ENCODE results near the gene RECQL5.
"Not testable (repeated sequence)": the region's sequence is repeated elsewhere in the genome, so short reads cannot be mapped to it uniquely, and the experiment has no call there.

The RECQL5 gene

GRCh38 chr17:75590849-75591721, 75.9 kb downstream of the RECQL5 start:
- no peak for DNase-seq

- no peak for DNase-seq
Observed at GRCh38 chr17:75590314-75590761, 76.6 kb downstream of the RECQL5 start.

DNA sequence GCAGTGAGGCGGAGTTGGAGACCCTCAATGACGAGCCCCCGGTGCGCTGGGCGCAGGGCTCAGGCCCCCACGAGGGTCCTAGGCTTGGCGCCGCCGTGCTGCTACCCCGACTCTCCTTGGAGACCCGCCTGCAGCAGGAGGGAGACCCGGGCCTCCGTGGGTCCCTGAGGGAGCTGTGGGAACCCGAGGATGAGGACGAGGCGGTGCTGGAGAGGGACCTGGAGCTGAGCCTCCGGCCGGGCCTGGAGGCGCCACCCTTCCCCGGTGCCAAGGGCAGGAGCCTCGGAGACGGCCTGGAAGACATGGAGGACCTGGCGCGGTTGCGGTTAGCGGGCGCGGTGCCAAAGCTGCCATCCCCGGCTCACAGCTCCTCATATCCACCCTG, 77.0 kb downstream of the RECQL5 start:
- DNase-seq, result no peak

DNA sequence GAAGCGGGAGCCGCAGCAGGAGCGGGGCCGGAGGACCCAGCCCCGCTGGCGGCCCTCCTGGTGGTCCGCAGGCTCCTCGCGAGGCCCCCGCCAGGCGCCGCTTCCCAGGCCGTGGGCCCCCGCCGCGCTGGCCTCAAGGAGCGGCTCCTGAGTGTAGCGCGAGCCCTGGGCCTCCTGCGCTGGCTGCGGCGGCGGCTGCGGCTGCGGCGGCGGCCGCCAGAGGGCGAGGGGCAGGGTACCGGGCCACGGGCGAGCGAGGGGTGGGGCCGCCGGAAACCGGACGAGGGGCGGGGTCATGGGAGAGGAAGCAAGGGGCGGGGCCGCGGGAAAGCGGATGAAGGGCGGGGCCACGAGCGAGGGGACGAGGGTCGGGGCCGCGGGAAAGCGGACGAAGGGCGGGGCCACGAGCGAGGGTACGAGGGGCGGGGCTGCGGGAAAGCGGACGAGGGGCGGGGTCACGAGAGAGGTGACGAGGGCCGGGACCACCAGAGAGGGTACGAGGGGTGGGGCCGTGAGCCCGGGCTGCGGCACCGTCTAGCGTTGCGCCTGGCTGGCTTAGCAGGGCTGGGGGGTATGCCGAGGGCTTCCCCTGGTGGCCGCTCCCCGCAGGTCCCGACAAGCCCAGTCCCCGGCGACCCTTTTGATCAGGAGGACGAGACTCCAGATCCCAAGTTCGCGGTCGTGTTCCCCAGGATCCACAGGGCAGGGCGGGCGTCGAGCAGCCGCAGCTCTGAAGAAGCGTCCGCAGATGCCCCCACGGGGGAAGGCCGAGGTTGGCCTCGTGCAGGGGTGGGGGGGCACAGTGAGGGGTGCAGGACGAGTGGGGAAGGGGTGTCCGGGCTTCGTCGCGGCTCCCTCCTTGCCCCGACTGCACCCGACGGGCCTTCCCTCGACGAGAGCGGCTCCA, 77.7 kb downstream of the RECQL5 start:
- peak; percentile 97 to 98 for DNase-seq

GRCh38 chr17:75588596-75589011, 78.3 kb downstream of the RECQL5 start:
- DNase-seq, result no peak

DNA sequence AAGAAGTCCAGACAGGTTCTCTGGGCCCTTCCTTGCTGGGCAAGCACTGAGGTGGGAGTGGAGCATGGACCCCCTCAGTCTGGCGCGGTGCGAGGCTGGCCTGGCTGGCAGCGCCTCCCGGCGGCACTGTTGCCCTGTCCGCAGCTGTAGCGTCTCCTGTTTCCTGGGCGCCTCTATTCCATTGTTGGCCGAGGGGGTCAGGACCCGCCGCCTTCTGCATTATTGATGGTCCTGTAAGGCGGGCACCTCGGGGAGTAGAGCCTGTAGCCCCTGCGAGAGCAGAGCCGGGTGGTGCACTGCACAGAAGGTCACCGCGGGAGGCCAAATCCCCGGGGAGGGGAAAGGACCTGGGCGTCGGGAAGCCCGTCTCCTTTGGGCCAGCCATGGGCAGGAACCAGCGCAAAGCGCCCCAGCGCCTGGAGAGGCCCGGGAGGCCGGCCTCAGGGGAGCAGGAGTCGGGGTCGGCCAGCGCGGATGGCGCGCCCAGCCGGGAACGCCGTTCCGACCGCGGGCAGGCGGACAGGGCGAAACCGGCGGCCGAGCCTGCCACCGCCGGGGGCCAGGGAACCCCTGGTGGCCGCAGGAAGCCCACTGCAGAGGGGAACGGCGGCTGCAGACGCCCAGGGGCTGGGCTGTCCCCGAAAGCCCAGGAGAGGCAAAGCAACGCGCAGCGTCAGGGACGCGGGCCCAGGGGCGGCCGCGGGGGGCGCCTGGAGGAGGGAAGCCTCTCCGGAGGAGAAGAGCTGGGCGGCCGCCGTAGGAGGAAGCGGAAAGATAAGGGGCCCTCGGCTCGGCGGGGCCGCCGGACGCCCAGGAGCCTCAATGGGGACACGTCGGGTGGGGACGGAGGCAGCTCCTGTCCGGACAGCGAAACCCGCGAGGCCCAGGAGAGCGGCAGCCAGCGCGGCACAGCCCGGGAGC, 79.0 kb downstream of the RECQL5 start, which contains the start of gene MYO15B:
Gene MYO15B, plus strand, starts transcription at position 126 of the 921 bp plus-strand sequence. Its CDS starts 258 bp downstream, at position 384.
- peak; percentile 52 to 68 for DNase-seq

- no peak for DNase-seq
Observed at GRCh38 chr17:75584849-75585175, 82.1 kb downstream of the RECQL5 start.

DNA sequence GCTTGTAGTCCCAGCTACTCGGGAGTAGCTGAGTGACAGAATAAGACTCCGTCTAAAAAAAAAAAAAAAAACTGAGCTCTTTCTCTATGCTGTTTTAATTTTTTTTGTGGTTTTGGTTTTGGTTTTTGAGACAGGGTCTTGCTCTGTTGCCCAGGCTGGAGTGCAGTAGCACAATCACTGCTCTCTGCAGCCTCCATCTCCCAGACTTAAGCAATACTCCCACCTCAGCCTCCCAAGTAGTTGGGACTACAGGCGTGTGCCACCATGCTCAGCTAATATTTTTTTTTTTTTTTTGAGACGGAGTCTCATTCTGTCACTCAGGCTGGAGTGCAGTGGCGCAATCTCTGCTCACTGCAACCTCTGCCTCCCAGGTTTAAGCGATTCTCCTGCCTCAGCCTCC, 83.8 kb downstream of the RECQL5 start:
- DNase-seq, result not testable (repeated sequence)

DNA sequence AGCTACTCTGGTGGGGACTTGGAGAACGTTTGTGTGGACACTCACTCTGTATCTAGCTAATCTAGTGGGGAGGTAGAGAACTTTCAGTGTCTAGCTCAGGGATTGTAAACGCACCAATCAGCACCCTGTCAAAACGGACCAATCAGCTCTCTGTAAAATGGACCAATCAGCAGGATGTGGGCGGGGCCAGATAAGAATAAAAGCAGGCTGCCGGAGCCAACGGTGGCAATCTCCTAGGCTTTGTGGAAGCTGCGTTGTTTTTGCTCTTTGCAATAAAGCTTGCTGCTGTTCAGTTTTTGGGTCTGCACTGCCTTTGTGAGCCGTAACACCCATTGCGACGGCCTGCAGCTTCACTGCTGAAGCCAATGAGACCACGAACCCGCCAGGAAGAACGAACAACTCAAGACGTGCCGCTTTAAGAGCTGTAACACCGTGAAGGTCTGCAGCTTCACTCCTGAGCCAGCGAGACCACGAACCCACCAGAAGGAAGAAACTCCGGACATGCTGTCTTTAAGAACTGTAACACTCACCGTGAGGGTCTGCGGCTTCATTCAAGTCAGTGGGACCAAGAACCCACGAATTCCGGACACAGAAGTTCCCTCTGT, 85.7 kb downstream of the RECQL5 start:
- DNase-seq, result peak; percentile 62 to 80

Data from AML-193 (cell line).